A673 (cell line): ENCODE measurements around the gene GALNT9. TPM values are rescaled to one million over a fixed set of nuclear protein-coding genes. Genes with fewer than 3 reads are reported as not detected.

Experiments used
- BruUV-seq: library from RNA; stranded (reverse); fragments of 400-500 nt; replicated peaks from 2 replicates; lab custom pipeline; 2021; lab: Mats Ljungman, UMichigan
- CTCF ChIA-PET: fragments of 300-600 bp; sonication (Branson Sonifier 250); formaldehyde crosslinking; loops from one replicate; lab custom pipeline; 2022; ENCODE audit warnings: antibody characterized with exemption; lab: Charles Lee
- POLR2A ChIA-PET: fragments of 300-600 bp; sonication (Branson Sonifier 250); formaldehyde crosslinking; loops from one replicate; lab custom pipeline; 2022; ENCODE audit warnings: antibody characterized with exemption; ENCODE audit not compliant: low non-redundant PET; lab: Charles Lee
- DNase-seq: peaks from one replicate; pipeline ENCODE4 v3.0.0-alpha.2; 2015; ENCODE audit warnings: low spot score
- H3K27ac ChIP-seq: fragments of 200-600 bp; sonication (generic); 2 replicates; pipeline ENCODE4 v1.5.1; 2016; ENCODE audit warnings: mixed run types, low read depth, mild to moderate bottlenecking, mixed read lengths, antibody characterized with exemption, low read length; ENCODE audit not compliant: poor library complexity, severe bottlenecking
- H3K27me3 ChIP-seq: fragments of 200-600 bp; sonication (generic); replicated peaks from 2 replicates; pipeline ENCODE4 v1.6.1; 2017; ENCODE audit warnings: mixed run types, low read depth, mild to moderate bottlenecking, mixed read lengths, antibody characterized with exemption, low read length; ENCODE audit not compliant: insufficient read depth, poor library complexity
- H3K36me3 ChIP-seq: fragments of 200-600 bp; sonication (generic); 2 replicates; pipeline ENCODE4 v1.6.1; 2016; ENCODE audit warnings: mixed run types, mild to moderate bottlenecking, mixed read lengths, antibody characterized with exemption, low read length; ENCODE audit not compliant: insufficient read depth, poor library complexity, severe bottlenecking
- H3K4me1 ChIP-seq: fragments of 200-600 bp; sonication (generic); 2 replicates; pipeline ENCODE4 v1.6.1; 2017; ENCODE audit warnings: mixed run types, mild to moderate bottlenecking, mixed read lengths, antibody characterized with exemption, low read length; ENCODE audit not compliant: insufficient read depth, poor library complexity, severe bottlenecking
- H3K4me3 ChIP-seq: fragments of 200-600 bp; sonication (generic); 2 replicates; pipeline ENCODE4 v1.5.1; 2016; ENCODE audit warnings: low read depth, mixed run types, mild to moderate bottlenecking, mixed read lengths, low read length; ENCODE audit not compliant: poor library complexity, severe bottlenecking
- H3K9me3 ChIP-seq: fragments of 200-600 bp; sonication (generic); 2 replicates; pipeline ENCODE4 v1.6.1; 2016; ENCODE audit warnings: mixed run types, low read depth, mild to moderate bottlenecking, mixed read lengths, antibody characterized with exemption, low read length; ENCODE audit not compliant: poor library complexity, severe bottlenecking
- CTCF ChIP-seq: fragments of 300-800, 200-600 bp; sonication (generic); conservative IDR thresholded peaks from 2 replicates; pipeline ENCODE4 v1.5.1; 2017; ENCODE audit warnings: low read depth, mild to moderate bottlenecking, antibody characterized with exemption, low read length, moderate library complexity, mixed read lengths
- EZH2 ChIP-seq: fragments of 200-600 bp; sonication (generic); IDR thresholded peaks from 2 replicates; pipeline ENCODE4 v1.6.1; 2017; ENCODE audit warnings: borderline replicate concordance, low read depth, mild to moderate bottlenecking, mixed read lengths, antibody characterized with exemption, low read length; ENCODE audit not compliant: poor library complexity, severe bottlenecking
- intact Hi-C: fragments of 100-400 bp; cut with micrococcal nuclease; formaldehyde crosslinking; loops from one replicate; pipeline ENCODE4 v1.10.0; 2022; ENCODE audit not compliant: unreplicated experiment
- total RNA-seq: library from RNA; stranded (reverse); gene quantifications from 2 replicates; pipeline ENCODE4 v1.2.3, GENCODE V29; 2021

Gene GALNT9
- total RNA-seq, 1 experiment from 2014 or later: 7.4 TPM

GRCh38 chr12:132209619-132210222 lies 119.7 kb downstream of the GALNT9 start:
- Histone ChIP-seq H3K4me1 (peaks cover 10% of the 10 kb centered on the region), H3K27me3 (peaks cover 19% of the 10 kb centered on the region), H3K36me3 (no peaks in the 10 kb centered on the region), H3K9me3 (no peaks in the 10 kb centered on the region), H3K4me3 (no peak overlapping the region), H3K27ac (no peak overlapping the region)
- intact Hi-C loops: no loop called here
- TF ChIP-seq EZH2 (no peak), CTCF (no peak)
- POLR2A ChIA-PET: no interaction called here
- BruUV-seq: no TSS peak
- DNase-seq: no peak
- CTCF ChIA-PET: no interaction called here

GRCh38 chr12:132208153-132208823 lies 121.1 kb downstream of the GALNT9 start:
- Histone ChIP-seq H3K27ac (no peak overlapping the region), H3K27me3 (peaks cover 23% of the 10 kb centered on the region), H3K36me3 (no peaks in the 10 kb centered on the region), H3K4me3 (no peak overlapping the region), H3K4me1 (peaks cover 10% of the 10 kb centered on the region), H3K9me3 (no peaks in the 10 kb centered on the region)
- BruUV-seq: no TSS peak
- ChIA-PET CTCF (no interaction called here), POLR2A (no interaction called here)
- TF ChIP-seq CTCF (no peak), EZH2 (no peak)
- no peak for DNase-seq
- intact Hi-C loops: no loop called here

GRCh38 chr12:132207083-132207775 lies 122.2 kb downstream of the GALNT9 start:
- TF ChIP-seq CTCF: no peak
- no peak for TF ChIP-seq EZH2
- H3K36me3 ChIP-seq: no peaks in the 10 kb centered on the region
- H3K27ac ChIP-seq: no peak overlapping the region
- POLR2A ChIA-PET: no interaction called here
- H3K4me1 ChIP-seq: peaks cover 10% of the 10 kb centered on the region
- H3K9me3 ChIP-seq: no peaks in the 10 kb centered on the region
- H3K27me3 ChIP-seq: peaks cover 23% of the 10 kb centered on the region
- DNase-seq: no peak
- CTCF ChIA-PET: interaction anchor here (0.6 kb wide), 1 partner anchor 27 kb away, joined by 3 read pairs; no protein-coding TSS in a partner anchor
- H3K4me3 ChIP-seq: no peak overlapping the region
- intact Hi-C loops: no loop called here
- no TSS peak for BruUV-seq
